ENCODE results near the gene PPARD. TPM values are rescaled to one million over a fixed set of nuclear protein-coding genes. Genes with fewer than 3 reads are reported as not detected.

The PPARD gene
- total RNA-seq, 4 donors from 2014 or later, result 17.3 to 40.3 (median 35.9) TPM

DNA sequence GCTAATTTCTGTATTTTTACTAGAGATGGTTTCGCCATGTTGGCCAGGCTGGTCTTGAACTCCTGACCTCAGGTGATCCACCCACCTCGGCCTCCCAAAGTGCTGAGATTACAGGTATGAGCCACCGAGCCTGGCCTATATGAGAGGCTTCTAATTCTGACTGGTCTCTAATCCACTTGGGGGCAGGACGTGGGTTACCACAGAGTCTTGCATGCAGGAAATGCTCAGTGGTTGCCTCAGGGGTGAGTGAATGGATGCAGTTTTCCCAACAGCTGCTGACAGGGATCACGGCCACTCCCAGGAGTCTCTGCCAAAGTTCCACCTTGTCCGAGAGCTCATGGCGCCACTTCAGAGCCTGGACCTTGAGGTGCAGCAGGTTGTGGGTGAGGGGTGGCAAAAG is 103.3 kb downstream of the PPARD start:
- H3K36me3 ChIP-seq, result no peaks in the 10 kb centered on the region
- TF ChIP-seq, protein P1, sequence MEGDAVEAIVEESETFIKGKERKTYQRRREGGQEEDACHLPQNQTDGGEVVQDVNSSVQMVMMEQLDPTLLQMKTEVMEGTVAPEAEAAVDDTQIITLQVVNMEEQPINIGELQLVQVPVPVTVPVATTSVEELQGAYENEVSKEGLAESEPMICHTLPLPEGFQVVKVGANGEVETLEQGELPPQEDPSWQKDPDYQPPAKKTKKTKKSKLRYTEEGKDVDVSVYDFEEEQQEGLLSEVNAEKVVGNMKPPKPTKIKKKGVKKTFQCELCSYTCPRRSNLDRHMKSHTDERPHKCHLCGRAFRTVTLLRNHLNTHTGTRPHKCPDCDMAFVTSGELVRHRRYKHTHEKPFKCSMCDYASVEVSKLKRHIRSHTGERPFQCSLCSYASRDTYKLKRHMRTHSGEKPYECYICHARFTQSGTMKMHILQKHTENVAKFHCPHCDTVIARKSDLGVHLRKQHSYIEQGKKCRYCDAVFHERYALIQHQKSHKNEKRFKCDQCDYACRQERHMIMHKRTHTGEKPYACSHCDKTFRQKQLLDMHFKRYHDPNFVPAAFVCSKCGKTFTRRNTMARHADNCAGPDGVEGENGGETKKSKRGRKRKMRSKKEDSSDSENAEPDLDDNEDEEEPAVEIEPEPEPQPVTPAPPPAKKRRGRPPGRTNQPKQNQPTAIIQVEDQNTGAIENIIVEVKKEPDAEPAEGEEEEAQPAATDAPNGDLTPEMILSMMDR (IDR thresholded peaks at IDR 0.05), result no peak
- TF ChIP-seq POLR2A (IDR thresholded peaks at IDR 0.05), result no peak
- no peaks in the 10 kb centered on the region for H3K9me3 ChIP-seq
- no peak for DNase-seq
- intact Hi-C loops (cut with DNase I), result loop anchor here (5.0 kb wide), 1 partner anchor 148 kb away; the partner anchor contains the start of gene DEF6
- H3K27ac ChIP-seq, result no peak overlapping the region
- H3K27me3 ChIP-seq, result no peaks in the 10 kb centered on the region
- H3K4me3 ChIP-seq (replicated peaks in 1 of 3), result no peak overlapping the region
- H3K4me1 ChIP-seq, result no peaks in the 10 kb centered on the region
- WGBS, 2 donors, result 71 to 86% methylated on average over 4 to 5 of the region's 7 CpGs

DNA sequence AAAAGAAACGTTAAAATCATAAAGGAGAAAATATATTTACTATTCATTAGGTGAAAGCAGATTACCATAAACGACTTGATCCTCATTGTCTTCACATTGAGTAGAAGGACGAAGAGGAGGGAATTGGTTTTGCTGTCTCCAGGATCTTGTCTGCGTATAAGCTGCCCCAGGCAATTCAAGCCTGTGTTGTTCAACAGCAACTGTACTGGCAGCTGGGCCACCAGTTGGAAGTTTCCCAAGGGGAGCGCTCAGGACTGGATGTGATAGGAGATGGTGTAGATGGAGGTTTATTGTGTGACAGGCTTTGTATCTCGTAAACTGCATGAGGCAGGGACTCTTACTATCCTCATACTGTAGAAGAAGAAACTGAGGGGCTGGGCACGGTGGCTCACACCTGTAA is 105.8 kb downstream of the PPARD start:
- no peak overlapping the region for H3K27ac ChIP-seq
- intact Hi-C loops (cut with DNase I), result loop anchor here (5.0 kb wide), 1 partner anchor 151 kb away; the partner anchor contains the start of gene DEF6
- H3K9me3 ChIP-seq, result no peaks in the 10 kb centered on the region
- H3K4me1 ChIP-seq, result peaks cover 9 to 13% of the 10 kb centered on the region in 2 donors
- no peak for DNase-seq
- no peak overlapping the region for H3K4me3 ChIP-seq (replicated peaks in 1 of 3)
- no peak for TF ChIP-seq POLR2A (IDR thresholded peaks at IDR 0.05)
- TF ChIP-seq, protein P1 (IDR thresholded peaks at IDR 0.05), result no peak
- H3K36me3 ChIP-seq, result no peaks in the 10 kb centered on the region
- H3K27me3 ChIP-seq, result no peaks in the 10 kb centered on the region
- WGBS, 2 donors, result 78% methylated on average over 7 of the region's 7 CpGs

DNA sequence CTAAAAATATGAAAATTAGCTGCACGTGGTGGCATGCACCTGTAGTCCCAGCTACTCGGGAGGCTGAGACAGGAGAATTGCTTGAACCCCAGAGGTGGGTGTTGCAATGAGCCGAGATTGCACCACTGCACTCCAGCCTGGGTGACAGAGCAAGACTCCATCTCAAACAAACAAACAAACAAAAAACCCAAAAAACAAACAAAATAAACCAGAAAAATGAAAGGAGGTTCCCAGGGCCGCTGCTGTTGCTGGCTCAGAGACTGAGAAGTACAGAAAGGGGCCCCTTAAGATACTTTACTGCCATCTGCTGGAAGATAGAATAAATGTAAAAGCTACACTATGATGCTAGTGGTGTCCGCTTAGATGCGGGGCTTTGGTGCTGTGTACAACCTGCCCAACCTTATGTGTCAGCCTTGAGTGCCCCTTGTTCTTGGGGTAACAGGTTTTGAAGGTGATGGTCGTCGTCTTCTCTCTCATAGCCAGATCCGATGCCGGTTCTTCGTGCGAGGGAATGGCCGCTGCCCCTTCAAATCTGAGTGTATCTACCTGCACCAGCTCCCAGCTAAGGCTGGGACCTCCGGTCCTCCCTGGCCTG is 107.0 kb downstream of the PPARD start:
- Histone ChIP-seq H3K9me3 (no peaks in the 10 kb centered on the region), H3K4me3 (replicated peaks in 1 of 3) (no peak overlapping the region), H3K27me3 (no peaks in the 10 kb centered on the region), H3K27ac (no peak overlapping the region), H3K36me3 (no peaks in the 10 kb centered on the region), H3K4me1 (peaks cover 11 to 18% of the 10 kb centered on the region in 2 donors)
- TF ChIP-seq, protein P1 (IDR thresholded peaks at IDR 0.05), result peak; percentile 45 to 88 (median 72)
- TF ChIP-seq POLR2A (IDR thresholded peaks at IDR 0.05), result no peak
- DNase-seq, result peak; percentile 19 to 35
- intact Hi-C loops (cut with DNase I), result loop anchor here (5.0 kb wide), 1 partner anchor 152 kb away; the partner anchor contains the start of gene DEF6
- WGBS, 2 donors, result 31 to 38% methylated on average over 12 to 14 of the region's 14 CpGs

DNA sequence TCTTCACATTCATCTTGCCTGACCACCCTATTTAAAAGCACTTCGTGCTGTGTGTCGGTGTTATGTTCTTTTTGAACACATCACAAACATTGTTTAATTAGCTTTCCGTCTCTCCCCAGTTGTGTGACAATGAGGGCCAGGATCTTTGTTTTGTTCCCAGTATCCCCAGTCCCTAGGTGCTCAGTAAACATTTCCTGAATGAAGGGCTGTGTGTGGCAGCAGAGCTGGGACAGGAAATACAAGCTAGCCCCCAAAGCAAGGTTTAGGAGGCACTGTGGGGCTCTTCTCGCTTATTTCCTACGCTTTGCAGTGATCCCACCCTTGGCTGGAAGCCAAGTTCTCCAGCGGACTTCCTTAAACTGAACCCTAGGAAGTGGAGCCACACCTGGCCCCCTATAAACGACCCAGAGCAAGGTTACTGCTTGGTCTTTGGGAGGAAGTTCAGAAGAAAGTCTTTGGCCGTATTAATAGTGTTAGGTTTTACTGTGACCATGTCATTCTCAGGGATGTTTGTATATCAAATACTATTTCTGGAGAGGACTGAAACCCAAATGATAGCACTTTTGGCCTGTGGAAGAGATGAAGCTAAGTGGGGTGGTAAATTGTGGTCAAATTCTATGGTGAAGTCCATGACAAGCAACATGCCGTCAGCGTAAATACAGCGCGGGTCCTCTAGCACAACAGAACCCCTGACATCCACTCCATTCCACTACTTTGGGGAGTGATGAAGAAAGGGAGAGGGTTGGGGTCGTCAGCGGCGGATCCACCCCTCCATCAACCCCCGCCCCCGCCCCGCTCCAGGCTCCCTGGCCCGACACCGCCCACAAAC is 109.2 kb downstream of the PPARD start:
- WGBS, 2 donors, result 15 to 24% methylated on average over 18 to 20 of the region's 20 CpGs
- intact Hi-C loops (cut with DNase I), result loop anchor here (2.0 kb wide), 1 partner anchor 109 kb away; the partner anchor contains the start of gene PPARD

More for the DNA sequence above, 109.2 kb downstream of the PPARD start:
- H3K4me3 ChIP-seq (replicated peaks in 1 of 3), result peak overlapping the region in 1 of 3 donors; percentile 57
- TF ChIP-seq POLR2A (IDR thresholded peaks at IDR 0.05), result no peak
- TF ChIP-seq, protein P1 (IDR thresholded peaks at IDR 0.05), result no peak
- peak in 1 of 2 donors; percentile 20 for DNase-seq
- H3K27ac ChIP-seq, result peak overlapping the region in 1 of 3 donors; percentile 21
- no peaks in the 10 kb centered on the region for H3K9me3 ChIP-seq
- no peaks in the 10 kb centered on the region for H3K36me3 ChIP-seq
- H3K4me1 ChIP-seq, result peaks cover 11 to 19% of the 10 kb centered on the region in 2 donors
- H3K27me3 ChIP-seq, result no peaks in the 10 kb centered on the region

Data from thyroid gland (tissue), 4 donors.